ENCODE results near the gene DGKI. TPM values are rescaled to one million over a fixed set of nuclear protein-coding genes. Genes with fewer than 3 reads are reported as not detected.
A peak's percentile ranks its signal among the peaks of the same experiment; 100 is the strongest.

The DGKI gene
- total and polyA plus RNA-seq, 9 of the 15 experiments (the other 6 are each of a cell fraction or from before 2014, with no cell fraction given) = 0.11 to 0.54 (median 0.15) TPM; not detected in 5

GRCh38 chr7:137691566-137691965 is 155.2 kb downstream of the DGKI start:
- DNase-seq (ENCODE audit: extremely low read depth in 1 of 4, low spot score in 3 of 4) = no peak
- POLR2A ChIA-PET = interaction anchor here (0.6 to 1.5 kb wide), 2 partner anchors 14 to 186 kb away, joined by 3 to 4 read pairs; no protein-coding TSS in a partner anchor

GRCh38 chr7:137690635-137691034 is 156.1 kb downstream of the DGKI start:
- Histone ChIP-seq H2AFZ (ENCODE audit: low read depth, low read length) (no peak overlapping the region), H3K27ac (ENCODE audit: extremely low read depth, low read depth, low read length) (no peak overlapping the region), H3K27me3 (ENCODE audit: control insufficient read depth in 2 of 2, insufficient read depth in 2 of 2, low read length in 2 of 2) (no peaks in the 10 kb centered on the region; a peak in 1 of 5 replicates), H3K79me2 (ENCODE audit: control insufficient read depth, insufficient read depth, low read length) (no peaks in the 10 kb centered on the region), H3K9me1 (ENCODE audit: control insufficient read depth, insufficient read depth, low read length) (no peaks in the 10 kb centered on the region), H3K4me1 (replicated peaks in 1 of 2; ENCODE audit: control insufficient read depth in 2 of 2, insufficient read depth in 2 of 2, low read length in 2 of 2) (no peaks in the 10 kb centered on the region), H3K9ac (ENCODE audit: insufficient read depth in 1 of 2, low read depth in 2 of 2, low read length in 2 of 2) (no peak overlapping the region), H3K4me3 (no peak overlapping the region), H4K20me1 (replicated peaks; ENCODE audit: control insufficient read depth, insufficient read depth, low read length) (no peaks in the 10 kb centered on the region), H3K9me3 (replicated peaks; ENCODE audit: control insufficient read depth, insufficient read depth, low read depth, low read length) (no peaks in the 10 kb centered on the region), H3K36me3 (ENCODE audit: control insufficient read depth, insufficient read depth, low read length) (no peaks in the 10 kb centered on the region), H3K4me2 (ENCODE audit: insufficient read depth, low read length) (no peak overlapping the region)
- in situ Hi-C loops (cut with MboI) (no loop called here), intact Hi-C loops (cut with micrococcal nuclease) (no loop called here)
- BruUV-seq (replicated peaks) = no TSS peak
- FAIRE-seq (no peak), ATAC-seq (no peak), DNase-seq (ENCODE audit: extremely low read depth in 1 of 4, low spot score in 3 of 4) (no peak)
- WGBS (ENCODE audit: insufficient coverage, low coverage, missing lambda C conversion rate) = 0% methylated on average over 4 of the region's 4 CpGs
- ChIA-PET CTCF (ENCODE audit: low intra/inter-chr PET ratio) (no interaction called here), POLR2A (interaction anchor here (1.5 kb wide), 1 partner anchor 15 kb away, joined by 3 read pairs; no protein-coding TSS in a partner anchor)
- TF ChIP-seq TSHZ1 (CRISPR knock-in tag; IDR thresholded peaks at IDR 0.05) (no peak), TRIM24 (IDR thresholded peaks at IDR 0.05) (no peak), CTBP1 (IDR thresholded peaks at IDR 0.05; ENCODE audit: borderline replicate concordance) (no peak), TARDBP (IDR thresholded peaks at IDR 0.05) (no peak), ZFP91 (CRISPR knock-in tag; IDR thresholded peaks at IDR 0.05) (no peak), ZNF134 (CRISPR knock-in tag; conservative IDR thresholded peaks at IDR 0.05) (no peak), LEF1 (IDR thresholded peaks at IDR 0.05) (no peak), ZBTB1 (CRISPR knock-in tag; IDR thresholded peaks at IDR 0.05; ENCODE audit: borderline replicate concordance, low read depth) (no peak), EP300 (IDR thresholded peaks at IDR 0.05; ENCODE audit: low read length) (no peak)

More at GRCh38 chr7:137691566-137691965, 155.2 kb downstream of the DGKI start:
- intact Hi-C loops (cut with micrococcal nuclease) (no loop called here), in situ Hi-C loops (cut with MboI) (no loop called here)
- BruUV-seq (replicated peaks) = no TSS peak
- FAIRE-seq = no peak
- H4K20me1 ChIP-seq (replicated peaks; ENCODE audit: control insufficient read depth, insufficient read depth, low read length) = no peaks in the 10 kb centered on the region
- no peak for ATAC-seq
- H3K36me3 ChIP-seq (ENCODE audit: control insufficient read depth, insufficient read depth, low read length) = no peaks in the 10 kb centered on the region
- H3K9ac ChIP-seq (ENCODE audit: insufficient read depth in 1 of 2, low read depth in 2 of 2, low read length in 2 of 2) = no peak overlapping the region
- no peaks in the 10 kb centered on the region for H3K79me2 ChIP-seq (ENCODE audit: control insufficient read depth, insufficient read depth, low read length)
- no peaks in the 10 kb centered on the region for H3K4me1 ChIP-seq (replicated peaks in 1 of 2; ENCODE audit: control insufficient read depth in 2 of 2, insufficient read depth in 2 of 2, low read length in 2 of 2)
- no peak overlapping the region for H3K4me3 ChIP-seq
- WGBS (ENCODE audit: insufficient coverage, low coverage, missing lambda C conversion rate) = 0% methylated on average over 3 of the region's 3 CpGs
- no peaks in the 10 kb centered on the region for H3K9me3 ChIP-seq (replicated peaks; ENCODE audit: control insufficient read depth, insufficient read depth, low read depth, low read length)
- H3K27me3 ChIP-seq (ENCODE audit: control insufficient read depth in 2 of 2, insufficient read depth in 2 of 2, low read length in 2 of 2) = no peaks in the 10 kb centered on the region; a peak in 1 of 5 replicates
- no peaks in the 10 kb centered on the region for H3K9me1 ChIP-seq (ENCODE audit: control insufficient read depth, insufficient read depth, low read length)
- H3K4me2 ChIP-seq (ENCODE audit: insufficient read depth, low read length) = no peak overlapping the region
- H3K27ac ChIP-seq (ENCODE audit: extremely low read depth, low read depth, low read length) = no peak overlapping the region
- H2AFZ ChIP-seq (ENCODE audit: low read depth, low read length) = no peak overlapping the region
- CTCF ChIA-PET (ENCODE audit: low intra/inter-chr PET ratio) = no interaction called here
- TF ChIP-seq NCOA6 (IDR thresholded peaks at IDR 0.05) = no peak
- no peak for TF ChIP-seq CEBPG (CRISPR knock-in tag; IDR thresholded peaks at IDR 0.05)
- 0 out of 4 replicates have a peak, but pooled peaks of 1 of the 2 experiments have one; percentile 11 for TF ChIP-seq CEBPG (tag; conservative IDR thresholded peaks at IDR 0.05 in 1 of 2, IDR thresholded peaks at IDR 0.05 in 1 of 2)
